ENCODE measurements around the gene BRINP3. TPM values are rescaled to one million over a fixed set of nuclear protein-coding genes. Genes with fewer than 3 reads are reported as not detected.

The BRINP3 gene
- total RNA-seq, 1 donor from 2014 or later, result not detected

DNA sequence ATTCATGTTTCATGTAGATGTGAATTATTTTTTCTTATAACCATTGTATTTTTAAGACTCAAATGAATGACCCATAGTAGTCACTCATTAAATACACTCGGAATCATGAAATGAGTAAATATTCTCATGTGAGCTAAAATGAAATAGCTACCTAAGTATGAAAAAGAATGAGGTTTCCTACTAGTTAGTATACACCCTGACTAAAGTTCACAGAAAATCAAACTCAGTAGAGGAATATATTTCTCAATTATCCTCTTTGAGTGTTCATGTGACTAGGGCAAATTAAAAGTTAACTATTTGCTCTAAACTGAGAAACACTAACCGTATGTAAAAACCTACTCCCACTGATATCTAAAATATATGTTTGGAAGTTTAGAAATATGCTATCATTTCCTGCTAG, 187.8 kb downstream of the BRINP3 start:
- Mint-ChIP-seq H3K27me3 (ENCODE audit: low read depth, unreplicated experiment) (no peaks in the 10 kb centered on the region), H3K4me1 (ENCODE audit: low read depth, unreplicated experiment) (no peaks in the 10 kb centered on the region), H3K36me3 (ENCODE audit: low read depth, unreplicated experiment) (no peaks in the 10 kb centered on the region), H3K4me3 (ENCODE audit: unreplicated experiment) (no peak overlapping the region), H3K9me3 (ENCODE audit: unreplicated experiment) (no peaks in the 10 kb centered on the region), H3K27ac (ENCODE audit: unreplicated experiment) (no peak overlapping the region)
- no peak for DNase-seq (ENCODE audit: low read depth)
- no peak for FAIRE-seq
- Histone ChIP-seq H3K9me3 (ENCODE audit: insufficient read depth, low read depth, low read length) (no peaks in the 10 kb centered on the region), H4K20me1 (ENCODE audit: insufficient read depth, low read length) (no peaks in the 10 kb centered on the region), H3K9ac (ENCODE audit: low read length) (no peak overlapping the region), H3K36me3 (ENCODE audit: insufficient read depth, low read length) (no peaks in the 10 kb centered on the region), H3K4me2 (ENCODE audit: low read length) (no peak overlapping the region), H2AFZ (ENCODE audit: low read depth, low read length) (no peak overlapping the region), H3K79me2 (ENCODE audit: insufficient read depth, low read length) (no peaks in the 10 kb centered on the region), H3K4me3 (ENCODE audit: insufficient read depth, low read depth, low read length) (no peak overlapping the region), H3K4me1 (ENCODE audit: insufficient read depth, low read length) (no peaks in the 10 kb centered on the region), H3K27me3 (ENCODE audit: insufficient read depth, low read length) (no peaks in the 10 kb centered on the region), H3K27ac (ENCODE audit: low read depth, low read length) (no peak overlapping the region)
- no peak for TF ChIP-seq EZH2 (IDR thresholded peaks at IDR 0.05; ENCODE audit: insufficient read depth, low read length)
- TF ChIP-seq CTCF (IDR thresholded peaks at IDR 0.05; ENCODE audit: insufficient read depth, low read depth, low read length), result no peak

- Histone ChIP-seq H3K27me3 (ENCODE audit: insufficient read depth, low read length) (no peaks in the 10 kb centered on the region), H3K9ac (ENCODE audit: low read length) (no peak overlapping the region), H3K4me1 (ENCODE audit: insufficient read depth, low read length) (no peaks in the 10 kb centered on the region), H3K79me2 (ENCODE audit: insufficient read depth, low read length) (no peaks in the 10 kb centered on the region), H3K36me3 (ENCODE audit: insufficient read depth, low read length) (no peaks in the 10 kb centered on the region), H3K4me2 (ENCODE audit: low read length) (no peak overlapping the region), H3K27ac (ENCODE audit: low read depth, low read length) (no peak overlapping the region), H3K4me3 (ENCODE audit: insufficient read depth, low read depth, low read length) (no peak overlapping the region), H2AFZ (ENCODE audit: low read depth, low read length) (no peak overlapping the region), H4K20me1 (ENCODE audit: insufficient read depth, low read length) (no peaks in the 10 kb centered on the region), H3K9me3 (ENCODE audit: insufficient read depth, low read depth, low read length) (no peaks in the 10 kb centered on the region)
- DNase-seq (ENCODE audit: low read depth), result no peak
- Mint-ChIP-seq H3K27ac (ENCODE audit: unreplicated experiment) (no peak overlapping the region), H3K4me1 (ENCODE audit: low read depth, unreplicated experiment) (no peaks in the 10 kb centered on the region), H3K27me3 (ENCODE audit: low read depth, unreplicated experiment) (no peaks in the 10 kb centered on the region), H3K36me3 (ENCODE audit: low read depth, unreplicated experiment) (no peaks in the 10 kb centered on the region), H3K4me3 (ENCODE audit: unreplicated experiment) (no peak overlapping the region), H3K9me3 (ENCODE audit: unreplicated experiment) (no peaks in the 10 kb centered on the region)
- no peak for FAIRE-seq
- TF ChIP-seq EZH2 (IDR thresholded peaks at IDR 0.05; ENCODE audit: insufficient read depth, low read length) (no peak), CTCF (IDR thresholded peaks at IDR 0.05; ENCODE audit: insufficient read depth, low read depth, low read length) (no peak)
Observed at GRCh38 chr1:190286111-190286510, 191.6 kb downstream of the BRINP3 start.

DNA sequence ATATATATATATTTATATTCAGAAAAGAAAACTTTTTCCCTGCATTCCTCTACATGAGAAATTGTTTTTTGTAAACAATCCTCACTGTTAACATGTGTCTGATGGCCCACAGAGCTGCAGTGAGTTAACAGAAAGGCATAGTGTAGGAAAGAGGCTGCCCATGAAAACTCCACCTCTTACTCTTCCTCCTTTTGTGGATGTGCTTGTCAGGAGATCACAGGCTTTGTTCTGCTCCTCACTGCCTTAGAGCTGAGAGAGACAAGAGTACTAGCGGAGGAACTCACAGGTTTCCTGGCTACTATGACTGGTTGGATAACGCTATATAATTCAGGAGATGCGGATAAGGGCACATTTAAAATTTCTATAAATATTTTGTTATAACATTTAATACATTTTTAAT, 200.6 kb downstream of the BRINP3 start:
- no peaks in the 10 kb centered on the region for H3K4me1 ChIP-seq (ENCODE audit: insufficient read depth, low read length)
- FAIRE-seq, result no peak
- TF ChIP-seq CTCF (IDR thresholded peaks at IDR 0.05; ENCODE audit: insufficient read depth, low read depth, low read length) (no peak), EZH2 (IDR thresholded peaks at IDR 0.05; ENCODE audit: insufficient read depth, low read length) (no peak)
- no peak overlapping the region for H3K27ac Mint-ChIP-seq (ENCODE audit: unreplicated experiment)
- no peak overlapping the region for H3K4me3 ChIP-seq (ENCODE audit: insufficient read depth, low read depth, low read length)
- H4K20me1 ChIP-seq (ENCODE audit: insufficient read depth, low read length), result no peaks in the 10 kb centered on the region
- peaks cover 2% of the 10 kb centered on the region for H3K4me1 Mint-ChIP-seq (ENCODE audit: low read depth, unreplicated experiment)
- H3K27ac ChIP-seq (ENCODE audit: low read depth, low read length), result no peak overlapping the region
- H3K4me2 ChIP-seq (ENCODE audit: low read length), result no peak overlapping the region
- no peaks in the 10 kb centered on the region for H3K36me3 ChIP-seq (ENCODE audit: insufficient read depth, low read length)
- H3K4me3 Mint-ChIP-seq (ENCODE audit: unreplicated experiment), result no peak overlapping the region
- no peak overlapping the region for H3K9ac ChIP-seq (ENCODE audit: low read length)
- no peaks in the 10 kb centered on the region for H3K9me3 ChIP-seq (ENCODE audit: insufficient read depth, low read depth, low read length)
- no peaks in the 10 kb centered on the region for H3K36me3 Mint-ChIP-seq (ENCODE audit: low read depth, unreplicated experiment)
- DNase-seq (ENCODE audit: low read depth), result no peak
- H2AFZ ChIP-seq (ENCODE audit: low read depth, low read length), result no peak overlapping the region
- no peaks in the 10 kb centered on the region for H3K27me3 ChIP-seq (ENCODE audit: insufficient read depth, low read length)
- H3K9me3 Mint-ChIP-seq (ENCODE audit: unreplicated experiment), result no peaks in the 10 kb centered on the region
- H3K27me3 Mint-ChIP-seq (ENCODE audit: low read depth, unreplicated experiment), result no peaks in the 10 kb centered on the region
- H3K79me2 ChIP-seq (ENCODE audit: insufficient read depth, low read length), result no peaks in the 10 kb centered on the region

Measured in astrocyte (in vitro differentiated cells and primary cell).